ENCODE results near the gene MSX1. TPM values are rescaled to one million over a fixed set of nuclear protein-coding genes. Genes with fewer than 3 reads are reported as not detected.

MSX1 gene
- total RNA-seq, 1 donor from 2014 or later, result 0.26 TPM

DNA sequence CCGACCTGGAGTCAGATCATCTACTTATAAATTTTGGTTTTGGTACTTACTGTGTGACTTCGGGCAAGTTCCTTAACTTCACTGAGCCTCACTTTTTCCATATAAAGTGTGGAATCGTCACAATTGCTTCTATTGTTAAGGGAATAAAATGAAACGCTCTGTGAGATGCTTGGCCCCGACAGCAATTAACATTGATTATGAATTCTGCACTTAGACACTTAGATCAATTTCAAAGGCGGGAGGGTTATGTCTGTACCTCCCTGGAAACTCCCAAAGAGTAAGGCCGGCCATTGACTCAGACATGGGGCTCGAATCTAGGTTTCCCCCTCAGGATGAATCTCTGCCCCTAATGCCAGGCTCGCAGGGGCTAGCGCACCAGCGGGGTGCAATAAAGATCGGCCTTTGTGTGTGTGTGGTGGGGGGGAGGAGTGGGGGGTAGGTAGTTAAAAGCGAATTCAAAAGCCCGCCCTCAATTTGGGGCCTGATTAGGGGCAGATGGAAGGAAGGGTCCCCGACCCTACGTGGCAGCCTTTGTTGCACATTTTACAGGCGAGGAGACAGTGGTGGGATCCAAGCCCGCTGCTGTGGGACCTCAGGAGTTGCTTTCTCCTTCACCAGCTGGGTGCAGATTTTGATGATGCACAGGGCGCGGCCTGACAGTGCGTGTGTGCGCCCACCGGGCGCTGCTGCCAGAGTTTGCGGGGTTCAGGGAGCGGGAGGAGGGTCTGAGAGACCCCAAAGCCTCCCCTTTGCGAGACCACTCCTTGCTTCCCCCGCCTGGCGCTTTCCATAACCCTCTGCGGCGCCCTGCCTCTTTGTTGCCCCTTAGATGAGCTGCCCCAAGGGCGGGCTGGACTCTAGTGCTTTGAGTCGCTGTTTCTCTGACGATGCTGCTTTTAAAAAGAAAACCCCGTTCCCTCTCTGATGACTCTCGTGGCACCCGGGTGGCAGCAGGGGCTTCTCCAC, 9.6 kb downstream of the MSX1 start:
- peaks cover 86% of the 10 kb centered on the region for H3K27me3 ChIP-seq (ENCODE audit: control insufficient read depth, insufficient read depth, low read length)
- H3K4me3 ChIP-seq (ENCODE audit: low read depth, low read length), result no peak overlapping the region
- TF ChIP-seq, protein P1, sequence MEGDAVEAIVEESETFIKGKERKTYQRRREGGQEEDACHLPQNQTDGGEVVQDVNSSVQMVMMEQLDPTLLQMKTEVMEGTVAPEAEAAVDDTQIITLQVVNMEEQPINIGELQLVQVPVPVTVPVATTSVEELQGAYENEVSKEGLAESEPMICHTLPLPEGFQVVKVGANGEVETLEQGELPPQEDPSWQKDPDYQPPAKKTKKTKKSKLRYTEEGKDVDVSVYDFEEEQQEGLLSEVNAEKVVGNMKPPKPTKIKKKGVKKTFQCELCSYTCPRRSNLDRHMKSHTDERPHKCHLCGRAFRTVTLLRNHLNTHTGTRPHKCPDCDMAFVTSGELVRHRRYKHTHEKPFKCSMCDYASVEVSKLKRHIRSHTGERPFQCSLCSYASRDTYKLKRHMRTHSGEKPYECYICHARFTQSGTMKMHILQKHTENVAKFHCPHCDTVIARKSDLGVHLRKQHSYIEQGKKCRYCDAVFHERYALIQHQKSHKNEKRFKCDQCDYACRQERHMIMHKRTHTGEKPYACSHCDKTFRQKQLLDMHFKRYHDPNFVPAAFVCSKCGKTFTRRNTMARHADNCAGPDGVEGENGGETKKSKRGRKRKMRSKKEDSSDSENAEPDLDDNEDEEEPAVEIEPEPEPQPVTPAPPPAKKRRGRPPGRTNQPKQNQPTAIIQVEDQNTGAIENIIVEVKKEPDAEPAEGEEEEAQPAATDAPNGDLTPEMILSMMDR (IDR thresholded peaks at IDR 0.05; ENCODE audit: insufficient read depth, low read length, severe bottlenecking), result no peak
- H3K36me3 ChIP-seq (ENCODE audit: control insufficient read depth, insufficient read depth, low read length), result no peaks in the 10 kb centered on the region
- DNase-seq (ENCODE audit: low read depth), result no peak
- no peak for FAIRE-seq

DNA sequence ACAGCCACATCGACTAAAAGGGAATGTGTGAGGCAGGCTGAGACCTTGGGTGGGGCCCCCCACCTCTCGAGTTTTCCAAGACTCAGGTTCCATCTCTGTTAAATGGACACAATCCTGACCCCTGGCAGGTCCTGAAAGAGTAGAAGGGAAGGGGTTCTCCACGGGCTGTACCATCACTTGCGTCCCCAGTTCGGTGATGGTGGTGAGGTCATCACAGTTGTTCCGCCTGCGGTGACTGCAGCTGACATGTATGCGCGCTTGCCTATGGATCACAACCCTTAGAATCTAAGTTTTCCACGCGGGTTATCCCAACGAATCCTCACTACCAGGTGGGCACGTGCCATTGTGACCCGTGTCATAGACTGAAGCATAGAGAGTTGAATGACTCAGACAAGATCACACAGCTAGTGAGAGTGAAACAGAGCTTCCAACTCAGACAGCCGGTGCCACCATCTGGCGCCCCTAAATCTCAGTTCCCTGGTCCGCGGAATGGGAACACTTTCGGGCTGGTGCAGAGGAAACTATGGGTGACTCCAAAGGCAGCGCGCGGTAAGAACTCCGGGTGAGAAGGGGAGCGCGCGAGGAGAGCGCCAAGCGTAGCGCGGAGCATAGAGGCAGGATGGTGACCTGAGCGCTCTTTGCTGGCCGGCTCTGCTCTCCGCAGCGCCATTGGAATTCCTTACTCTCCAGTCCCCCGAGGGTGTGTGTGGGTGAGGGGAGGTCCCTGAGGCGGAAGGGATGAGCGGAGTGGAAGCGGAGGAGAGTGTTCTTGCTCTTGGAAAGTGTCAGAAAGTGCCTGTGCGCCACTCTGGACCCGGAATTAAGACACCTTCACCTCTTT, 10.5 kb downstream of the MSX1 start:
- TF ChIP-seq, protein P1 (IDR thresholded peaks at IDR 0.05; ENCODE audit: insufficient read depth, low read length, severe bottlenecking), result no peak
- no peak for FAIRE-seq
- Histone ChIP-seq H3K27me3 (ENCODE audit: control insufficient read depth, insufficient read depth, low read length) (peaks cover 79% of the 10 kb centered on the region), H3K4me3 (ENCODE audit: low read depth, low read length) (no peak overlapping the region), H3K36me3 (ENCODE audit: control insufficient read depth, insufficient read depth, low read length) (no peaks in the 10 kb centered on the region)
- DNase-seq (ENCODE audit: low read depth), result no peak

DNA sequence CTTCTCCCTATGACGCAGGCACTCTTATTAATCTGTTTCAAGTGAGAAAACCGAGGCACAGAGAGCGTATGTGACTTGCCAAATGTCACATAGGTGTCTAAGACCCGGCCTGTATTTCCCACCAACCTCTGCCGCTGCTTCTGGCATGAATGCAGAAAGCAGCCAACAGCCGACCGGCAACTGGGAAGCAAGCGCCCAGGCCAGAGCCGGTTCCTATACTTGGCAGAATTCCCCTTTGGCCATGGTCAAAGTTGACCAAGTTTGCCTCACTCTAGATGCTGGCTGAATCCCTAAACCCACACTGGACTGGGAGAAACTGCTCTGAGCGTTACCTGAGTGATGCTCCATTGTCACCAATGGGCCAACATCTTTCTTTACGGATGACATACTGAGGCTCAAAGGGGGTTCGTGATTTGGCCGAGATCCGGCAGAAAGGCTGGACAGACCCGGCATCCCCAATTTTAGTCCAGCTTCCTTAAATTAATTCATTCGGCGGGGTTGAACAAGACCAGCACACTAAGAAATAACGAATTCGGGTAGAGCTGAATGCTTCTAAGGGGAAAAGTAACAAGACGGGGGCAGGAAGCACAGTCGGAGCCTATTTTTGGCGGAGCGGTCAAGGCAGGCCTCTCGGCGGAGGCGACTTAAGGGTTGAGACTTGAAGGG, 11.2 kb downstream of the MSX1 start:
- no peak for FAIRE-seq
- TF ChIP-seq, protein P1 (IDR thresholded peaks at IDR 0.05; ENCODE audit: insufficient read depth, low read length, severe bottlenecking), result no peak
- DNase-seq (ENCODE audit: low read depth), result no peak

DNA sequence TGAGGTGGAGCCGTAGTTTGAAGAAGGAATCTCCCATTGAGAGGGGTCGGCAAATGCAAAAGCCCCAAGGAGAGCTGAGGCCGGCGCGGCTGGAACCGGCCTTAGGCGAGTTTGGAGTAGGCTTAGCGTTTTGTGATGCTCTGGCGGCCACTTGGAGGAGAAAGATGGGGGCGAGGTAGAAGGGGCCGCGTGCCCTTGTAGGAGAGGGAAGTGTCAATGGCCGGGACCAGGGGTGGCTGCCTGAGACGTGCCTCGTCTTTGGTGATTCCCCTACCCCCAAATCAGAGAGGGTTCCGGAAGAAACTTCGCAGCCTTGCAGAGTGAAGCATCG, 11.7 kb downstream of the MSX1 start:
- peaks cover 69% of the 10 kb centered on the region for H3K27me3 ChIP-seq (ENCODE audit: control insufficient read depth, insufficient read depth, low read length)
- TF ChIP-seq, protein P1 (IDR thresholded peaks at IDR 0.05; ENCODE audit: insufficient read depth, low read length, severe bottlenecking), result no peak
- no peak overlapping the region for H3K4me3 ChIP-seq (ENCODE audit: low read depth, low read length)
- no peaks in the 10 kb centered on the region for H3K36me3 ChIP-seq (ENCODE audit: control insufficient read depth, insufficient read depth, low read length)
- DNase-seq (ENCODE audit: low read depth) (no peak), FAIRE-seq (no peak)

More for the DNA sequence above, 11.2 kb downstream of the MSX1 start:
- Histone ChIP-seq H3K4me3 (ENCODE audit: low read depth, low read length) (no peak overlapping the region), H3K27me3 (ENCODE audit: control insufficient read depth, insufficient read depth, low read length) (peaks cover 73% of the 10 kb centered on the region), H3K36me3 (ENCODE audit: control insufficient read depth, insufficient read depth, low read length) (no peaks in the 10 kb centered on the region)

DNA sequence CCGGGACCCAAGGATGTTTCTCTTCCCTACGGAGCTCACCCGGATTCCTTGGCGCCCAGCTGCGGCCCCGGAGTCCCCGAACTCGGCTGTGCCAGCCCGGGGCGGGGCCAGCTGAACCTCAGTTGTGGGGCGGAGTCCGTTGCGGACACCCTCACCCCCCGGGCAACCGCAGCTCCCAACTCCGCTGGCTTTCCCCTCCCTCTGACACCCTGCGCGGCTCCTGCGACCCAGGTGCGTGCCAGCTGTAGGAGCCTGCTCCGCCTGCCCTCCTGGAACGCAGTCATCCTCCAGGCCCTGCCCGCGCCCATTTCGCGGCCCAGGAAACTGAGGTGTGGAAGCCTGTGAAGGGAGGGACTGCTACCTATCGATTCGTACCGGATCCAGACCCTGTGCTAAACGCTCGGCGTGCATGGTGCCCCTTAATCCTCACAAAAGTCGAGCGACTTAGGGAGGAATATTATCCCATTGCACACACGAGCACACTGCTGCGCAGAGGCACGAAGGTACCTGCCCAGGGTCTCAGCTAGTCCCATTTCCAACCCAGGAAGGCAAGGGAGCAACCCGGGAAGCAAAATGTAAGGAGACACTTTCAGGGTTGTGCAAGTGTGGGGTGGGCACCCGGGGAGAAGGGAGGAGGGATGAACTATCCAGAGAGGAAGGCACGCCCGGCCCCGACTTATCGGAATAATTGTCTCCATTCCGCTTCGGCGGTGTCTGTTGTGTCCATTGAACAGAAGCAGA, 12.3 kb downstream of the MSX1 start:
- DNase-seq (ENCODE audit: low read depth) (no peak), FAIRE-seq (no peak)
- H3K27me3 ChIP-seq (ENCODE audit: control insufficient read depth, insufficient read depth, low read length), result peaks cover 64% of the 10 kb centered on the region
- TF ChIP-seq, protein P1 (IDR thresholded peaks at IDR 0.05; ENCODE audit: insufficient read depth, low read length, severe bottlenecking), result no peak
- H3K36me3 ChIP-seq (ENCODE audit: control insufficient read depth, insufficient read depth, low read length), result no peaks in the 10 kb centered on the region
- no peak overlapping the region for H3K4me3 ChIP-seq (ENCODE audit: low read depth, low read length)
